ENCODE data around the gene EFCAB14. TPM values are rescaled to one million over a fixed set of nuclear protein-coding genes. Genes with fewer than 3 reads are reported as not detected.
"Not testable (repeated sequence)": the region's sequence is repeated elsewhere in the genome, so short reads cannot be mapped to it uniquely, and the experiment has no call there.

The EFCAB14 gene
- polyA plus RNA-seq, 3 donors = 31.4 to 75.5 (median 49.8) TPM

GRCh38 chr1:46742069-46742468, 23.2 kb upstream of the EFCAB14 start:
- Histone ChIP-seq H3K4me3 (replicated peaks in 1 of 3; ENCODE audit: low read depth in 2 of 3, low read length in 3 of 3) (no peak overlapping the region), H3K79me2 (ENCODE audit: insufficient read depth, low read length) (no peaks in the 10 kb centered on the region), H3K27ac (ENCODE audit: low read depth in 1 of 2, low read length in 2 of 2) (no peak overlapping the region), H3K4me2 (replicated peaks; ENCODE audit: extremely low read depth, low read length, poor library complexity, severe bottlenecking) (no peak overlapping the region), H3K36me3 (replicated peaks in 1 of 2; ENCODE audit: control insufficient read depth in 1 of 2, insufficient read depth in 2 of 2, low read length in 2 of 2) (no peaks in the 10 kb centered on the region), H3K27me3 (ENCODE audit: control insufficient read depth in 2 of 2, insufficient read depth in 2 of 2, low read length in 2 of 2) (peaks cover 0 to 3% of the 10 kb centered on the region in 2 donors), H3K4me1 (ENCODE audit: control insufficient read depth in 1 of 2, insufficient read depth in 2 of 2, low read length in 2 of 2) (no peaks in the 10 kb centered on the region), H2AFZ (ENCODE audit: insufficient read depth, low read depth, low read length, poor library complexity, severe bottlenecking) (no peak overlapping the region), H3K9ac (ENCODE audit: insufficient read depth, low read length, poor library complexity, severe bottlenecking) (no peak overlapping the region), H3K9me3 (replicated peaks in 1 of 2; ENCODE audit: control insufficient read depth in 1 of 2, insufficient read depth in 1 of 2, low read length in 2 of 2) (no peaks in the 10 kb centered on the region), H4K20me1 (ENCODE audit: insufficient read depth, low read length) (no peaks in the 10 kb centered on the region)
- WGBS (ENCODE audit: insufficient coverage) = 71% methylated on average over 3 of the region's 3 CpGs
- intact Hi-C loops (cut with micrococcal nuclease) = no loop called here
- Mint-ChIP-seq H3K27ac (no peak overlapping the region), H3K27me3 (ENCODE audit: low read depth in 3 of 3) (peaks cover 13 to 25% (median 23%) of the 10 kb centered on the region in 3 donors), H3K4me3 (peak overlapping the region in 1 of 2 donors; percentile 36), H3K36me3 (no peaks in the 10 kb centered on the region), H3K9me3 (no peaks in the 10 kb centered on the region), H3K4me1 (no peaks in the 10 kb centered on the region)
- TF ChIP-seq CTCF (IDR thresholded peaks at IDR 0.05) = no peak
- DNase-seq = no peak

GRCh38 chr1:46735708-46736324, 16.9 kb upstream of the EFCAB14 start:
- Mint-ChIP-seq H3K27ac (peak overlapping the region in 1 of 7 donors; percentile 46), H3K9me3 (peaks cover 0 to 11% (median 3%) of the 10 kb centered on the region in 7 donors), H3K36me3 (no peaks in the 10 kb centered on the region), H3K4me3 (no peak overlapping the region), H3K27me3 (ENCODE audit: low read depth in 3 of 3) (peaks cover 4 to 19% (median 9%) of the 10 kb centered on the region in 3 donors), H3K4me1 (no peaks in the 10 kb centered on the region)
- no peaks in the 10 kb centered on the region for H3K4me1 ChIP-seq (ENCODE audit: control insufficient read depth in 1 of 2, insufficient read depth in 2 of 2, low read length in 2 of 2)
- DNase-seq = peak; percentile 19 to 36 (median 33)
- no peaks in the 10 kb centered on the region for H3K36me3 ChIP-seq (replicated peaks in 1 of 2; ENCODE audit: control insufficient read depth in 1 of 2, insufficient read depth in 2 of 2, low read length in 2 of 2)
- no peak overlapping the region for H3K9ac ChIP-seq (ENCODE audit: insufficient read depth, low read length, poor library complexity, severe bottlenecking)
- H3K9me3 ChIP-seq (replicated peaks in 1 of 2; ENCODE audit: control insufficient read depth in 1 of 2, insufficient read depth in 1 of 2, low read length in 2 of 2) = no peaks in the 10 kb centered on the region
- H3K4me2 ChIP-seq (replicated peaks; ENCODE audit: extremely low read depth, low read length, poor library complexity, severe bottlenecking) = no peak overlapping the region
- H3K27me3 ChIP-seq (ENCODE audit: control insufficient read depth in 2 of 2, insufficient read depth in 2 of 2, low read length in 2 of 2) = peaks cover 0 to 3% of the 10 kb centered on the region in 2 donors
- peak; percentile 34 for TF ChIP-seq CTCF (IDR thresholded peaks at IDR 0.05)
- H3K4me3 ChIP-seq (replicated peaks in 1 of 3; ENCODE audit: low read depth in 2 of 3, low read length in 3 of 3) = no peak overlapping the region
- H2AFZ ChIP-seq (ENCODE audit: insufficient read depth, low read depth, low read length, poor library complexity, severe bottlenecking) = no peak overlapping the region
- H3K27ac ChIP-seq (ENCODE audit: low read depth in 1 of 2, low read length in 2 of 2) = no peak overlapping the region
- intact Hi-C loops (cut with micrococcal nuclease) = no loop called here
- WGBS (ENCODE audit: insufficient coverage) = 0% methylated on average over 2 of the region's 3 CpGs
- H4K20me1 ChIP-seq (ENCODE audit: insufficient read depth, low read length) = no peaks in the 10 kb centered on the region
- no peaks in the 10 kb centered on the region for H3K79me2 ChIP-seq (ENCODE audit: insufficient read depth, low read length)

- H3K27ac ChIP-seq (ENCODE audit: low read depth in 1 of 2, low read length in 2 of 2); H3K36me3 ChIP-seq (replicated peaks in 1 of 2; ENCODE audit: control insufficient read depth in 1 of 2, insufficient read depth in 2 of 2, low read length in 2 of 2); H3K79me2 ChIP-seq (ENCODE audit: insufficient read depth, low read length); H3K36me3 Mint-ChIP-seq; H3K27ac Mint-ChIP-seq; H3K4me3 Mint-ChIP-seq; H3K27me3 ChIP-seq (ENCODE audit: control insufficient read depth in 2 of 2, insufficient read depth in 2 of 2, low read length in 2 of 2); H3K4me3 ChIP-seq (replicated peaks in 1 of 3; ENCODE audit: low read depth in 2 of 3, low read length in 3 of 3); H3K4me2 ChIP-seq (replicated peaks; ENCODE audit: extremely low read depth, low read length, poor library complexity, severe bottlenecking); H3K9me3 ChIP-seq (replicated peaks in 1 of 2; ENCODE audit: control insufficient read depth in 1 of 2, insufficient read depth in 1 of 2, low read length in 2 of 2); DNase-seq; H4K20me1 ChIP-seq (ENCODE audit: insufficient read depth, low read length); H3K4me1 Mint-ChIP-seq; H3K4me1 ChIP-seq (ENCODE audit: control insufficient read depth in 1 of 2, insufficient read depth in 2 of 2, low read length in 2 of 2); H2AFZ ChIP-seq (ENCODE audit: insufficient read depth, low read depth, low read length, poor library complexity, severe bottlenecking); H3K9ac ChIP-seq (ENCODE audit: insufficient read depth, low read length, poor library complexity, severe bottlenecking): not testable (repeated sequence)
- intact Hi-C loops (cut with micrococcal nuclease) = loop anchor here in 1 of 2 donors (10.0 kb wide), 2 partner anchors 194 to 324 kb away; a partner anchor contains a TSS
- peaks cover 10 to 45% (median 18%) of the 10 kb centered on the region in 3 donors for H3K27me3 Mint-ChIP-seq (ENCODE audit: low read depth in 3 of 3)
- peaks cover 0 to 12% (median 2%) of the 10 kb centered on the region in 7 donors for H3K9me3 Mint-ChIP-seq
- WGBS (ENCODE audit: insufficient coverage) = 40% methylated on average over 2 of the region's 6 CpGs
These were observed 9.5 kb upstream of the EFCAB14 start for GRCh38 chr1:46728327-46728873.
